8988T (cell line): ENCODE data around the gene ZNF516.

Experiments
- DNase-seq: peaks from one replicate; pipeline ENCODE4 v3.0.0; 2011

Gene ZNF516

DNA sequence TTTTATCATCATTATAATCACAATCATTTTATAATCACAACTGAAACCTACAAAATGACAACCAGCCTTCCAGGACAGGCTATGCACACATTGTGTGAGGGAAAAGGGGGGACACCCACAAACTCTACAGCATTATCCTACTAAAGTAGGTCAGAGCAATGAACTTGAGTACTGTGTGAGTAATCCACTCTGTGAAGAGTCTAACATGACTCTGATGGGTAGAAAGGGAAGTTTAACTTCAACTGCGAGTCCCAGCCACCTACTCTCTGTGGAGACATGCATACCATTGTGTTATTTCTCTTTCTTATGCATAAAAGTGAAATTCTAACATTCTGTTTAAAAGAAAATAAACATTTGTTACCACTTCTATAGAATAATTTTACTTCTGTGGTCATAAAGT lies 177.9 kb downstream of the ZNF516 start:
- DNase-seq = no peak

DNA sequence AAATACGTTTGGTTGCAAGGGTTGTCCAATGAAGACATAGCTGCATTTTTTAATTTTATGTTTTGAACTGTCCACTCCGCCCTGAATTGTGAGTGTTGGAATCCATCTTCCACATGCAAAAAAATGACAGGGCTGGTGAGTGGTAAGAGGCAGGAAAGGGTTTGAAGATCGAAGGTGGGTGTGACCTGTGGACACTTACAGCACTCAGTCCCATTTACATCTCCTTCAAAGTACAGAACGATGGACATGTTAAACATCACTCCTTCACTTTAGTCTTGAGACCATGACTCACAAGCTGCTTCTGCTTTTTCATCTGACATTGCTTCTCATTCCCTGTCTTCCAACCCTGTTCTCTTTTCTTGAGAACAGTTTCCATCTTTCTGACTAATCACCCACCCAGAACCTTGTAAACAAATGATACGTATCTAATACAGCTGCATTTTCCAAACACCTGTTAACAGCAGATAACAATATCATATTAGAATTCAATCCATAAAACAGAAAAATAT lies 179.3 kb downstream of the ZNF516 start:
- DNase-seq = no peak

DNA sequence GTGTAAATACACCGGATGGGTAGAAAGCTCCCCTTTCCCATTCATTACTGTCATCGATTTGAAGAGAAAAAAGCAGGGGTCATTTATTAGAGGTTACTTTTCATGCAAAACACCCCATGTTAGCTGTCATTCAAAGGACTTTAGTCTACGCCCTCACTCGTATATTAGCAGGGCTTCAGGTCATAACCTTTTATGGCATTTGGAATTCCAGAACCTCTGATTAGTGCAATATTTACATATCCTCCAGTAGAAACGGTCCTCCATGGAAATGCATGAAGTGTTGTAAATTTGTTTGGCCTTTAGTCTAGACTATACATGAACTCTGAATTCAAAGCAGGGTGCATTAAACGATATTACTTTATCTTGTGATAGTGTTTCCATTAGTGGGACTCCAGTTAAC lies 180.5 kb downstream of the ZNF516 start:
- no peak for DNase-seq

DNA sequence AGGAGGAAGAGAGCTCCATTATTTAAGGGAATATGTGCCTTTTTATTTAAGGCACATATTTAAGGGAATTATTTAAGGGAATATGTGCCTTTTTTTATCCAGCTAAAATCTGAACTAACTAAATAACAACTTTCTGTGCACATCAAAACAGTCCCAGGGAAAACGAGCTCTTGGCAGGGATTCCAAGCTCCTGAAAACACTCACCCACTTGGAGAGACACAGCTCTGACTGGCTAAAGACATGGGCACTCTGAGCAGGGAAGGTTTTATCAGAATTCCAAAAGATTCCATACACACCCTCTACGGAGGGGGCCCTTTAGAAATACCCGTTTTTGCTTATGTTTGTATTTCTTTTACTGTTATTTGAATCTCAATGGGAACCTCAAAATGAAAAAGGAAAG lies 181.0 kb downstream of the ZNF516 start:
- no peak for DNase-seq
